CD4-positive, alpha-beta memory T cell (primary cell): ENCODE results near the gene RIPOR3. TPM values are rescaled to one million over a fixed set of nuclear protein-coding genes. Genes with fewer than 3 reads are reported as not detected.
"Not testable (repeated sequence)": the region's sequence is repeated elsewhere in the genome, so short reads cannot be mapped to it uniquely, and the experiment has no call there.

Experiments
- CTCF ChIA-PET: fragments of 350-600 bp; sonication (Branson Sonifier 250); formaldehyde crosslinking; loops from one replicate; lab custom pipeline; 2021; ENCODE audit warnings: inconsistent platforms; ENCODE audit not compliant: partially characterized antibody; lab: Charles Lee
- POLR2A ChIA-PET: fragments of 350-600 bp; sonication (Branson Sonifier 250); formaldehyde crosslinking; loops from one replicate; lab custom pipeline; 2021; ENCODE audit not compliant: partially characterized antibody; lab: Charles Lee
- DNase-seq, 5 donors: peaks; one replicate each; pipeline versions ENCODE4 v3.0.0 to v3.0.0-alpha.2; 2020 to 2022; ENCODE audit warnings: mixed read lengths in 1 of 5
- H3K27ac ChIP-seq: one replicate; pipeline ENCODE4 v1.7.0; 2013; ENCODE audit warnings: low read depth, low read length
- H3K27me3 ChIP-seq: 2 replicates; pipeline ENCODE4 v1.7.0; 2013; ENCODE audit warnings: mild to moderate bottlenecking, low read length, moderate library complexity; ENCODE audit not compliant: insufficient read depth
- H3K36me3 ChIP-seq: 2 replicates; pipeline ENCODE4 v1.7.0; 2013; ENCODE audit warnings: mild to moderate bottlenecking, low read length, moderate library complexity; ENCODE audit not compliant: insufficient read depth
- H3K4me1 ChIP-seq: 2 replicates; pipeline ENCODE4 v1.7.0; 2013; ENCODE audit warnings: mild to moderate bottlenecking, low read length, moderate library complexity; ENCODE audit not compliant: insufficient read depth
- H3K4me3 ChIP-seq, 2 donors: one replicate each; pipeline ENCODE4 v1.7.0; 2013; ENCODE audit warnings: low read length in 2 of 2, mild to moderate bottlenecking in 1 of 2
- H3K9me3 ChIP-seq, 2 donors: one replicate each; pipeline ENCODE4 v1.7.0; 2013; ENCODE audit warnings: low read length in 2 of 2, control low read depth in 1 of 2; ENCODE audit not compliant: control insufficient read depth in 1 of 2
- H3K27ac Mint-ChIP-seq, 7 donors: one replicate each; pipeline ENCODE4 v1.8.0; 2020 to 2021; ENCODE audit warnings: mixed read lengths in 7 of 7, mild to moderate bottlenecking in 6 of 7, inconsistent platforms in 3 of 7, moderate library complexity in 3 of 7
- H3K27me3 Mint-ChIP-seq, 2 donors: one replicate each; pipeline ENCODE4 v1.8.0; 2020 to 2021; ENCODE audit warnings: mixed read lengths in 2 of 2
- H3K36me3 Mint-ChIP-seq, 2 donors: one replicate each; pipeline ENCODE4 v1.8.0; 2020 to 2021; ENCODE audit warnings: mixed read lengths in 2 of 2, inconsistent platforms in 1 of 2, mild to moderate bottlenecking in 1 of 2
- H3K4me1 Mint-ChIP-seq, 4 donors: one replicate each; pipeline ENCODE4 v1.8.0; 2020 to 2021; ENCODE audit warnings: mixed read lengths in 4 of 4, mild to moderate bottlenecking in 1 of 4
- H3K4me3 Mint-ChIP-seq, 8 donors: one replicate each; pipeline ENCODE4 v1.8.0; 2020 to 2021; ENCODE audit warnings: mixed read lengths in 8 of 8, mild to moderate bottlenecking in 7 of 8, moderate library complexity in 6 of 8, inconsistent platforms in 3 of 8
- H3K9me3 Mint-ChIP-seq, 8 donors: one replicate each; pipeline ENCODE4 v1.8.0; 2020 to 2021; ENCODE audit warnings: mixed read lengths in 8 of 8, mild to moderate bottlenecking in 5 of 8, inconsistent platforms in 3 of 8, moderate library complexity in 1 of 8
- intact Hi-C: fragments of 100-400 bp; cut with micrococcal nuclease; formaldehyde crosslinking; loops from one replicate; pipeline ENCODE4 v1.15.1; 2023
- polyA plus RNA-seq, 2 donors: library from polyadenylated mRNA; unstranded; fragments of 300-500 nt; fragmentation: Illumina TruSeq; gene quantifications; one replicate each; pipeline ENCODE4 v1.2.3, GENCODE V29; 2021
- total RNA-seq, 2 experiments: library from RNA; stranded (reverse); gene quantifications; one replicate each; pipeline ENCODE4 v1.2.3, GENCODE V29; 2021

The RIPOR3 gene
- total and polyA plus RNA-seq, 4 experiments from 2014 or later, result 0.49 to 1.3 TPM; not detected in 2

DNA sequence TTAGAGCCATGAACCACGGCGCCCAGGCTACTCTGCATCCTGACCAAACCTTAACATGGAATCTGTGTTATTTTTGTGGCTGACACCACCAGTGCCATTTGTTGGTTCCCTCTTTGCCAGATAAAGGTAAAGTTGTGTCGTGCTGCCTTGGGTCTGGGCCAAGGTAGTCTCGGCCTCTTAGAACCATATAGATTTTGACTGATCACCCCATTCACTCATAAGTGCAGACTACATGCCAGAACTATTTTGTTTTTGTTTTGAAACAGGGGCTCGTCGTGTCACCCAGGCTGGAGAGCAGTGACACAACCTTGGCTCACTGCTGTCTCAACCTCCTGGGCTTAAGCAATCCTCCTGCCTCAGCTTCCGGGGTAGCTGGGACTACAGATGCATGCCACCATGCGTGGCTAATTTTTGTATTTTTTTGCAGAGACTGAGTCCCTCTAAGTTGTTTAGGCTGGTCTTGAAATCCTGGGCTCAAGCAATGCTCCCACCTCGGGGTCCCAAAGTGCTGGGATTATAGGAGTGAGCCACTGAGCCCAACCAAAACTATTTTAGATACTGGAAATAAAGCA is 19.2 kb upstream of the RIPOR3 start:
- no peak overlapping the region for H3K27ac ChIP-seq
- Mint-ChIP-seq H3K4me3 (no peak overlapping the region), H3K9me3 (peaks cover 0 to 2% (median 0%) of the 10 kb centered on the region in 8 donors), H3K36me3 (no peaks in the 10 kb centered on the region), H3K27ac (no peak overlapping the region), H3K27me3 (peaks cover 26 to 28% of the 10 kb centered on the region in 2 donors), H3K4me1 (no peaks in the 10 kb centered on the region)
- no peaks in the 10 kb centered on the region for H3K27me3 ChIP-seq
- no peaks in the 10 kb centered on the region for H3K4me1 ChIP-seq
- POLR2A ChIA-PET, result no interaction called here
- H3K9me3 ChIP-seq, result no peaks in the 10 kb centered on the region
- no peak for DNase-seq
- CTCF ChIA-PET, result no interaction called here
- no peak overlapping the region for H3K4me3 ChIP-seq
- intact Hi-C loops, result no loop called here
- no peaks in the 10 kb centered on the region for H3K36me3 ChIP-seq

DNA sequence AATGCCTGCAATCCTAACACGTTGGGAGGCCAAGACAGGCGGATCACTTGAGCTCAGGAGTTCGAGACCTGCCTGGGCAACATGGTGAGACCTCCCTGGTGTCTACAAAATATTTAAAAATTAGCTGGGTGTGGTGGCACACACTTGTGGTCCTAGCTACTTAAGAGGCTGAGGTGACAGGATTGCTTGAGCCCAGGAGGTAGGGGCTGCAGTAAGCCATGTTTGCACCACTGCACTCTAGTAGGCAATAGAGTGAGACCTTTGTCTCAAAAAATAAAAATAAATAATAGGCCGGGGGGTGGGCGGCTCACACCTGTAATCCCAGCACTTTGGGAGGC is 18.3 kb upstream of the RIPOR3 start:
- Histone ChIP-seq H3K4me3 (no peak overlapping the region), H3K27me3 (no peaks in the 10 kb centered on the region), H3K36me3 (no peaks in the 10 kb centered on the region), H3K9me3 (no peaks in the 10 kb centered on the region), H3K27ac (no peak overlapping the region), H3K4me1 (no peaks in the 10 kb centered on the region)
- Mint-ChIP-seq H3K4me1 (no peaks in the 10 kb centered on the region), H3K27me3 (peaks cover 26 to 28% of the 10 kb centered on the region in 2 donors), H3K36me3 (no peaks in the 10 kb centered on the region), H3K4me3 (no peak overlapping the region), H3K9me3 (peaks cover 0 to 2% (median 0%) of the 10 kb centered on the region in 8 donors), H3K27ac (no peak overlapping the region)
- intact Hi-C loops, result no loop called here
- ChIA-PET POLR2A (no interaction called here), CTCF (no interaction called here)
- no peak for DNase-seq

DNA sequence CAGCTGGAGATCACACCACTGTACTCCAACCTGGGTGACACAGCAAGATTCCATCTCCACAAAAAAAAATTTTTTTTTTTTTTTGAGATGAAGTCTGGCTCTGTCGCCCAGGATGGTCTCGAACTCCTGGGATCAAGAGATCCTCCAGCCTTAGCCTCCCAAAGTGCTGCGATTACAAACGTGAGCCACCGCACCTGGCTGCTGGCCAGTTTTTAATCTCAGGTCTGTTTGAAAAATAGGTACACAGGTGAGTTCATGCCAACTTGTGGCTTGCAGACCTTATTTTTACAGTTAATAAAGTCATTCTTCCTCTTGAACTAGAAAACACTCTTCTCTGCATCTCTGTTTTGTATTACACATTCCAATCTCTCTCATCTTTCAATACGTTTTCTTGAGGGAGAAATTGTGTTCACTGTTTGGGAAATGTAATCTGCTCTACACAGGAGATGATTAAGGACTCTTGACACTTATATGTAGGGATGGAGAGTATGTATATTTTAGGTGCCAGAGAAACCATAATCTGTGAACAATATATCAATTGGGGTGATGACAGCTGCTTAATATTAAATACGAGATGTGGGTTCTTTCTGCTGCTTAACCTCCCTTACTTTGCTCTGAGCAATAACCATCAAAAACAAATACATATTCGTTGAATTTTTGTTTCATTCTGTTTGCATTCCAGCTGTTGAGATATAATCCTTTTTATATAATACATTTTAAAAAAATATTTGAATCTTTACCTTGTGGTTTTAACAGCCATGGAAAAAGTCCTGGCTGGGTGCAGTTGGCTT is 17.7 kb upstream of the RIPOR3 start:
- ChIA-PET CTCF (no interaction called here), POLR2A (no interaction called here)
- H3K4me1 ChIP-seq, result no peaks in the 10 kb centered on the region
- intact Hi-C loops, result no loop called here
- H3K4me3 Mint-ChIP-seq, result no peak overlapping the region
- H3K9me3 Mint-ChIP-seq, result peaks cover 0 to 2% (median 0%) of the 10 kb centered on the region in 8 donors
- no peaks in the 10 kb centered on the region for H3K4me1 Mint-ChIP-seq
- H3K4me3 ChIP-seq, result no peak overlapping the region
- no peak overlapping the region for H3K27ac Mint-ChIP-seq
- H3K27me3 ChIP-seq, result no peaks in the 10 kb centered on the region
- DNase-seq, result no peak
- no peaks in the 10 kb centered on the region for H3K36me3 Mint-ChIP-seq
- H3K27me3 Mint-ChIP-seq, result peaks cover 26 to 28% of the 10 kb centered on the region in 2 donors
- no peak overlapping the region for H3K27ac ChIP-seq
- no peaks in the 10 kb centered on the region for H3K9me3 ChIP-seq
- H3K36me3 ChIP-seq, result no peaks in the 10 kb centered on the region

DNA sequence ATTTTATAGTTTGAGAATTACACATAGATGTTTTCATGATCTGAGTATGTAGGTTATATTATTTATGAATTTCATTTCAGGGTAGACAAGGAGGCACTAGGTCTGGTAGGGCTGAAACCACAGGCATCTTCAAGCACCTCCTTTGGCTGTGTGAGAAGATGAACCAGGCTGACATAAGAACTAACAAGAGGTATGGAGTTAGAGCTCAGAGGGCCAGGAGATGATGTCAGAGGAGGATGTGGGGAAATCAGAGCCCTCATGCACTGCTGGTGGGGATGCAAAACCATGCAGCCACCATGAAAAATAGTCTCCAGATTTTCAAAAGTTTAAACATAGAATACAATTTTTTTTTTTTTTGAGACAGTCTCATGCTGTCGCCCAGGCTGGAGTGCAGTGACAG is 13.6 kb upstream of the RIPOR3 start:
- H3K27ac Mint-ChIP-seq, result no peak overlapping the region
- H3K27me3 Mint-ChIP-seq, result peaks cover 2 to 13% of the 10 kb centered on the region in 2 donors
- ChIA-PET CTCF (no interaction called here), POLR2A (no interaction called here)
- H3K27ac ChIP-seq, result no peak overlapping the region
- H3K4me3 ChIP-seq, result no peak overlapping the region
- no peaks in the 10 kb centered on the region for H3K36me3 ChIP-seq
- no peaks in the 10 kb centered on the region for H3K4me1 ChIP-seq
- H3K4me1 Mint-ChIP-seq, result no peaks in the 10 kb centered on the region
- no peak overlapping the region for H3K4me3 Mint-ChIP-seq
- DNase-seq, result no peak
- H3K9me3 ChIP-seq, result no peaks in the 10 kb centered on the region
- H3K9me3 Mint-ChIP-seq, result no peaks in the 10 kb centered on the region
- H3K27me3 ChIP-seq, result no peaks in the 10 kb centered on the region
- intact Hi-C loops, result no loop called here
- H3K36me3 Mint-ChIP-seq, result no peaks in the 10 kb centered on the region

DNA sequence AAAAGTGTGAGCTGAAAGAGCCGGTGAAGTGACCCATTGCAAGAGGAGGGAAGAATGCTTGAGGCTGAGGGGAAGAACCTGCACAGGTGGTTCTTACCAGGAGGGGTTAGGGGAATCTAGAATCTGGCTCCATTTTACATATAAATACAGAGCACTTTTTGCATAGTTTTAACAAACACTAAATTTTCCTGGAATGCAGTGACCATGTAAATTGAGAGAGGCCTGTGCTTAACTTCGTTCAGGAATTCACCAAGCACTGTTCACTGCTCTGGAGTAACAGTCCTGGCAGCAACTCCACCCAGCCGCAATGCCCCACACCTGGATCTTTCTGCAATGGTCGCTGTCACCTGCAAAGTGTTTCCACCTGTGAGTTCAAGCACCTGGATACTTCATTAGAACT is 13.2 kb upstream of the RIPOR3 start:
- no peaks in the 10 kb centered on the region for H3K9me3 ChIP-seq
- Mint-ChIP-seq H3K4me1 (no peaks in the 10 kb centered on the region), H3K4me3 (no peak overlapping the region), H3K36me3 (no peaks in the 10 kb centered on the region), H3K27ac (no peak overlapping the region), H3K9me3 (no peaks in the 10 kb centered on the region), H3K27me3 (peaks cover 3 to 16% of the 10 kb centered on the region in 2 donors)
- ChIA-PET POLR2A (no interaction called here), CTCF (no interaction called here)
- DNase-seq, result no peak
- H3K4me3 ChIP-seq, result no peak overlapping the region
- intact Hi-C loops, result no loop called here
- no peak overlapping the region for H3K27ac ChIP-seq
- H3K36me3 ChIP-seq, result no peaks in the 10 kb centered on the region
- H3K27me3 ChIP-seq, result no peaks in the 10 kb centered on the region
- H3K4me1 ChIP-seq, result no peaks in the 10 kb centered on the region

DNA sequence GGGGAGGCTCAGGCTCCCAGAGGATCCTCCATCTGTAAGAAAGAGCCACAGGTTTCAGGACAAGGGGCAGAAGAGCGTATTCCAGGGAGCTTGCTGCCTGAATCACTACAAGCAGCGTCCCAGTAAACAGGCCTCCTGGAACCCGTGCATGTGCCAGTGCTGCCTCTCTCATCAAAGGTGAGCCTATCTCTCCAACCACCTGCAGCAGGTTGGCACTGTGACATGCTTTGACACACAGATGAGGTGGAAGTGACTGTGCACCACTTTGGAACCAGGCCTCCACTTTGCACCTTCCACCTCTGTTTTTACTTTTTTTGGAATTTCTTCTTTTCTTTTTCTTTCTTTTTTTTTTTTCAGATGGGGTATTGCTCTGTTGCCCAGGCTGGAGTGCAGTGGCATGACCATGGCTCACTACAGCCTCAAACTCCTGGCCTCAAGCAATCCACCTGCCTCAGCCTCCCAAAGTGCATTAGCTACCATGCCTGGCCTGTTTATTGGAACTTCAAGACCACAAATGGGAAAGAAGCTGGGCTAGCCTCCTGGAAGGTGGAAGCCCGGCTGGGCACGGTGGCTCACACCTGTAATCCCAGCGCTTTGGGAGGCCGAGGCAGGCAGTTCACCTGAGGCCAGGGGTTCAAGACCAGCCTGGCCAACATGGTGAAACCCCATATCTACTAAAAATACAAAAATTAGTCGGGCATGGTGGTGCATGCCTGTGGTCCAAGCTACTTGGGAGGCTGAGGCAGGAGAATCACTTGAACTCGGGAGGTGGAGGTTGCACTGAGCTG is 12.5 kb upstream of the RIPOR3 start:
- not testable (repeated sequence) for DNase-seq

More for the DNA sequence above, 12.5 kb upstream of the RIPOR3 start:
- H3K27me3 Mint-ChIP-seq, result peaks cover 3 to 19% of the 10 kb centered on the region in 2 donors
- CTCF ChIA-PET, result interaction anchor here (0.8 kb wide), 1 partner anchor 46 kb away, joined by 3 read pairs; no protein-coding TSS in a partner anchor
- H3K36me3 ChIP-seq, H3K4me1 Mint-ChIP-seq, H3K27ac Mint-ChIP-seq, intact Hi-C loops, H3K27ac ChIP-seq, H3K9me3 Mint-ChIP-seq, H3K9me3 ChIP-seq, H3K4me1 ChIP-seq, H3K4me3 Mint-ChIP-seq, POLR2A ChIA-PET, H3K4me3 ChIP-seq, H3K36me3 Mint-ChIP-seq, H3K27me3 ChIP-seq: not testable (repeated sequence)
